HG02759 (cell line): ENCODE data around the gene PTPRN2.

Experiments
- ATAC-seq: cut with Tn5 transposase; IDR thresholded peaks from one replicate; pipeline ENCODE4 v1.9.1; 2021; ENCODE audit warnings: mild to moderate bottlenecking, moderate library complexity; ENCODE audit not compliant: unreplicated experiment

PTPRN2 gene

GRCh38 chr7:158248816-158249215 is 338.8 kb downstream of the PTPRN2 start:
- no peak for ATAC-seq

GRCh38 chr7:158247758-158248487 is 339.7 kb downstream of the PTPRN2 start:
- ATAC-seq: no peak

DNA sequence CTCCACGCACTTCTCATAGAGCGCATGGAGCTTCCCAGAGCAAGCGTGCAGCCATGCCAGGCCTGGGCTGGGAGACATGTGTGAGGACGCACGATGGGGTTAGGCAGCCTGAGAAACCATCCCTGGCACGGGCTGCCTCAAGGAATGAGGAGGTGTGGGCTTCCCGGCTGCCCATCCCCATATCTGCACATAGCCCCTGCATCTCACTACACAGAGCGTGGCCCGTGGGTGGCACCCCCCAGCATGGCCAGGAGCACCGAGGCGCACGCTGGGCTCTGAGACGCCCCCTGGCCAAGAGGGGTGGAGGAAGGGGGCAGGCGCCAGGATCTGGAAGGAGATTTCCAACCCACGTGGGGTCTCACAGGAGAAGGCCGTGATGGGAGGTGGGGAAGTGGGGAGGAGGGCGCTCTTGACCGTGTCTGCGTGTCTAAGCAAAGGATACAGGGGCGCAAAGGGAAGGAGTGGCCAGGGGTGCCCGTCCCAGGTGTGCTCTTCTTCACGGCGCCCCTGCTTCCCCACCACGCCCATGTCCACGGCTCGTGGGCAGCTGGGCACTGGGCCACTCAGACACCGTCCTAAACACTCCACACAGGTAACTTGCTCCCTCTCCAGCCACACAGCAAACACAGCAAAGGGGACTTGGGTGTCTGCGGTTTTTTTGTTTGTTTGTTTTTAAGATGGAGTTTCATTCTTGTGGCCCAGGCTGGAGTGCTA is 340.5 kb downstream of the PTPRN2 start:
- ATAC-seq: no peak

DNA sequence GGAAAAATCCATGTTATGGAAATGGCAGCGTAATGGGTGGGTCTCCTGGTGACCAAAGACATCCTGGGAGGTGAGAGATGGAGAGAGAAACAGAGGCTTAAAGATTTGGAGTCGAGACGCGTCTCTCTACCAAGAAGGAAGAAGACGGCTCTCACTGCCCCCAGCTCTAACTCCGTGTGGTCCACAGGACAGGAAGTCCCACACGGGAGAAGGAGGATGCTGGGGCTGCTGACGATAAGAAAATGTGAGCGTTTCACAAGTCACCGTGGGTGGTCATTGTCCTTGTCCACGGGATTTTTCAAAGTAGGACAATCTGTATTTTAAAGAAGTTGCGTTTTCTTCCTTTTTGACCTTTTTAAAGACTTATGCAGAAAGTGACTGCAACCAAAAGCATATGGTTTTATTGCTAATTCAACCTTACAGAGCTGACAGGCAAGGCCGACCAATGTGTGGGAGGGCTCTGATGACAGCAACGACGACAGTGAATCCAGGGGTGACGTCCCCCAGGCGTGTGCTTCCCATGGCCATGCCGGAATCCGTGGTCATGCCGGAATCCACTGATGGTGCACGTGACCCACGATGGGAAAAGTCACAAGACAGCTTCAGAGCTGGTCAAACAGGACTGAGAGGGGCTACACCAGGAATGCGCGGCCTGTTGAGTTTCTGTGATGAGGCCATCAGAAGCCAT is 341.2 kb downstream of the PTPRN2 start:
- ATAC-seq: no peak

DNA sequence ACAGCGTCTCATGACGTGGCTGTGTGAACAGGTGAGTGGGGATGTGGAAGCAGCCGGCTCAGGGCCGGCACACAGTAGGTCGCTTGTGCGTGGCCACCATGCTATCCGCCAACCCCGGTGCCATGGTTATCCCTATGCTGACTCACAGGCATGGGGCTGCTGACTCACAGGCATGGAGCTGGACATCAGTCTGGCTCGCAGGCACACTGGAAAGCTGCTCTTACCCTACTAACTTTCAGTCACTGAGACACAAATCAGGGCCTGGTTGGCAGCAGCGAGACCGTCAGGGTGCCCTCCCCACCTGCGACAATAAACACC is 341.9 kb downstream of the PTPRN2 start:
- no peak for ATAC-seq

DNA sequence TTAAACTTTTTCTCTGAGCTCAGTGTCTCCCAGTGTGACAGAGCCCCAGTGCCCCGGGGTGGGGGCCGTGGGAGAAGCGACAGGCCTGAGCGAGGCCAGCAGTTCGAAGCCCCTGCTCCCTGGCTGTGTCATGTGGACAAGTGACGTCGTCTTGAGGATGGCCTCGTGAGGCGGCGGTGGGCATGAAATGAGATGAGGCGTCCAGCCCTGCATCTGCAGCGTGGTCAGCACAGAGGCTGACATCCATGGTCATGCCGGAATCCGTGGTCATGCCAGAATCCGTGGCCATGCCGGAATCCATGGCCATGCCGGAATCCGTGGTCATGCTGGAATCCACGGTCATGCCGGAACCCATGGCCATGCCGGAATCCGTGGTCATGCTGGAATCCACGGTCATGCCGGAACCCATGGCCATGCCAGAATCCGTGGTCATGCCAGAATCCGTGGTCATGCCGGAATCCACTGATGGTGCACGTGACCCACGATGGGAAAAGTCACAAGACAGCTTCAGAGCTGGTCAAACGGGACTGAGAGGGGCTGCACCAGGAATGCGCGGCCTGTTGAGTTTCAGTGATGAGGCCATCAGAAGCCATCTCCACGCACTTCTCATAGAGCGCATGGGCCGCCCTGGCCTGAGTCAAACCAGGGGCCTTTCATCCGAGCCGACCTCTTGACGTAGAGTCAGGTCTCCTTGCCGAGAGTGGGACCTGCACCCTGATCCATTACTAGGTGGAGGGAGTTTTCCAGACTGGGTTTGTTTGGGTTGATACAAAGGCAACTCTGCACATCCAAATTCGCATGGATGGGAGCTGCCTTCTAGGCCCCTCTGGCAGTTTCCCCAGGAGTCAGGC is 342.5 kb downstream of the PTPRN2 start:
- ATAC-seq: no peak

- no peak for ATAC-seq
These were observed 343.2 kb downstream of the PTPRN2 start for GRCh38 chr7:158244430-158244829.

GRCh38 chr7:158241919-158242318 is 345.7 kb downstream of the PTPRN2 start:
- no peak for ATAC-seq

DNA sequence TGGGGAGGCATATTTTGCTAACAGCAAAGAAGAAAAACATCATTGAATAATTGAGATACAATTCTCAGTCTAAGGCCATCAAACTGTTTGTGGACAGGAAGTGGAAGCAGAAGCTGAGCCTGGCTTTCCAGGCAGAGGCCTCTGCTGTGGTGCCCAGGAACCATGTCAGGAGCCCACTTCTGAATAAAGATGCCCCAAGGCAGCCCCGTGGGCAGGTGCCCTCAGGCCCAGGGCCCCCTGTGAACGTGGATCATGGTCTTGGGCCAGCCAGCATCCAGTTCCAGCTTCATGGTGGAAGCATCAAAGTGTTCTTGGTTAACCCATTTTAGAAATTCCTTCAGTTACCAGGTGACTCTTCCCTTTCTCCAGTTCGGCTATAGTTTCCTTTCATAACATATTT is 346.8 kb downstream of the PTPRN2 start:
- ATAC-seq: no peak

DNA sequence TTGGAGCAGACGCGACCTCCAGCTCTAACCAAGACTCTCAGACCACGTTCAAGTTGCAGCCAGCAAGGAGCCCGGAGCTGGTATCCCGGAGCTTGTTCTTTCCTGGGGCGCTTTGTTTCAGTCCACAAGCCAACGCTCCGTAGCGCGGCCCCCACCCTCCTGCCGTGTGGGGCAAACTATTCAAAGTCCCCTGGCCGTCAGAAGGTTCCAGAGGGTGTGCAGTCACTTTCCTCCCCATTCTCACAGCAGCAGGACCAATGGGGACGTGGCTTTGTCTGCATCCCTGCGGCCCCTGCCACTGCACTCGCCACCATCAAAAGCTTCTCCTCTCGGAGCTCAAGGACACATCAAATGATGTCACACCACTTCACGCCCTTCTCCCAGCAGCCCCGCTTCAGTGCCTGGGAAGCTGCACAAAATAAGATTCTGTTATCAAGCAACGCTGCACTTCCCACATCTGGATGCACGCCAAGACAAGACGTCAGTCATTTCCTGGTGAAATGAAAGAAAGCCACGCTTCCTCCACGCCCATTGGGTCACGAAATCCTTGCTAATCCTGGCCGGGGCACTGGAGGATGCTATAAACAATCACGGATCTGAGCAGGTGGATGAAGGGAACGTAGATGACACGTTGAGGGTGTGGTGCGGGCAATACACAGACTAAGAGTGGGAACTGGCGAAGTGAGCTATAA is 348.2 kb downstream of the PTPRN2 start:
- ATAC-seq: no peak

DNA sequence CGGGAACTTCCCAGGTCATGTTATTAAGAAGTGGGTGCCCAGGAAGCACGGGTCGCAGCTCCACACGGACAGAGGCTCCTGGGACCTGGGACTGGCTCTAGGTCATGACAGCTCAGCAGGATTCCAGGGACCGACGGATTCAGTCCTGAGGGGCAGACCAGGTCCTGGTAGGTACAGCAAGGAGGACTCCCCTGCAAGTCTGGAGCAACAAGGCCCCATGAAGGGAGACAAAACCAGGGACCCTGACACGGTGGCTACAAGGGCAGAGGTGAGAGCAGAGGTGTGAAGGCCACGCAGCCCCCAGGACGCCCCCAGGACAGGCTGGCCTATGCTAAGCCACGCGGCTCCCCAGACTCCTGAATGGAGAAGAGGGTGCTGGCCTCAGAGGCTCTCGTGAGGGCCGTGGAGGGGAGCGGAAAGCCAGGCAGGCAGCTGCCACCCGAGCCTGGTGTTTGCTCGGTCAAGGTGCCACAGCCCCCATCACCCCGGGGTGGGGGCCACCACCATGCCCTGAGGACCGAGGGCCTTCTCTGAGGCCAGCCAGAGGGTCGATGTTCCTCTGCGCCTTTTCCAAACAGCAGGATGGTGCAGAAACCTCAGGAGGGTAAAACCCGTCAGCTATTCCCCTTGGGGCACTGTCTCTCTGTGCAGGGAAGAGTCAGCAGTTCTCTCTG is 348.9 kb downstream of the PTPRN2 start:
- ATAC-seq: no peak

DNA sequence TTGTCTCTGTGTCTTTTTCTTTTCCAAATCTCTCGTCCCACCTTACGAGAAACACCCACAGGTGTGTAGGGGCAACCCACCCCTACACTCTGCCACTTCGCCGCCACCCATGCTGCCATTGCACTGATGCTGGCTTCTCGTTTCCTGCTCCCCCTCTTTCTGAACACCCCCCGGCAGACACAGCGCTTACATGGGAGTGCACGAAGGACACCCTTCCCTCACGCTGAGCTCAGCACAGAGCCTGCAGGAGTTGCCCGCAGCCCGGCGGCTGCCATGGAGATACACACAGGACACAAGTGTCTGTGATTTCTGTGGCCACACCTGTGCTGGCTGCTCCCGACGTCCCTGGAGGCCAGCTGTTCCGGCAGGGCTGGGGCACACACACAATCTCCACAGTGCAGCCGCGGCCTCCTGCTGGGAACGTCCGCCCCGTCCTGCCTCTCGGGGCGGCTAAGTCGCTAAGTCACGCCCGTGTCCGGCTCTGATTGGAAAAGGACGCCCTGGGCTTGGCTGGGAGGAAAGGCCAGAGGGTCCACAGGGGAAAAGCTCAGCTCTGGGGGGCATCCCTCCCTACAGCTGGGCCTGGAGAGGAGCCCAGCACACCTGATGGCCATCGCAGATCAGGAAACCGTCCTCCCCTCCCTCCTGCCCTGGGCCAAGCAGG is 349.8 kb downstream of the PTPRN2 start:
- no peak for ATAC-seq

DNA sequence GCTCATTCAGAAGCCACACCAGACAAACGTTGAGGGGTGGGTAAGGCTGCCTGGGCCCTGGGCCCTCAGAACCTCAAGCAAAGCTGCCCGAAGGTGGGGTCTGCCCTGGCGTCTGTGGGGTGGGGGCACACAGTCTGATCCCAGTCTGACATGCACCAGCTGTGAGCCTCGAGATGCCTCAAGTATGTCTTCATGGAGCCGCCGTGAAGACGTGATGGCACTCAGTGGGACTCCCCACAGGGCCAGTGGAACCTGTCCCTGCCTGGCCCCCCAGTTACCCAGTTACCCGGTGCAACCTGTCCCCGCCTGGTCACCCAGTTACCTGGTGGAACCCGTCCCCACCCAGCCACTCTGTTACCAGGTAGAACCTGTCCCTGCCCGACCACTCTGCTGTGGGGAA is 351.2 kb downstream of the PTPRN2 start:
- no peak for ATAC-seq

DNA sequence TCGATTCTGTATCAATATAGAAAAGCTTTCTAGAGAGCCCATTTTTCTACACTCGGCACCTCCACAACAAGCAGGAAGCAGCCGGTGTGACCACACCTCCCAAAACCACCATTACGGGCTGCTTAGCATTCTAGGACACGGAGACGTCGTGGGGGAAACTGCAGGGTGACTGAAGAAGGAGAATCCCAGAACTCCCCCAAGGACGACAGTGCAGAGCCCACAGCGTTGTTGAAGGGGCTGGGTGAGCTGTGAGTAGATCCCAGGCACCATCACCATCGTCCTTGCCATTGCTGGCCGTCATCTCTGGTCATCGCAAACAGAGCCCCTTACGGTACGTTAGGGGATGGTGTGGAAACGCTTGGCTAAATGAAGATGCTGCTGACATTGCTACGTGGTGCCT is 351.8 kb downstream of the PTPRN2 start:
- ATAC-seq: no peak

GRCh38 chr7:158229945-158230344 is 357.7 kb downstream of the PTPRN2 start:
- no peak for ATAC-seq

GRCh38 chr7:158228986-158229385 is 358.6 kb downstream of the PTPRN2 start:
- ATAC-seq: no peak

GRCh38 chr7:158228131-158228530 is 359.5 kb downstream of the PTPRN2 start:
- no peak for ATAC-seq

- no peak for ATAC-seq
These were observed 360.2 kb downstream of the PTPRN2 start for GRCh38 chr7:158227258-158227984.

- ATAC-seq: no peak
These were observed 371.4 kb downstream of the PTPRN2 start for GRCh38 chr7:158216198-158216597.
